Effector CD4-positive, alpha-beta T cell (primary cell): ENCODE measurements around the gene DNER.

Experiments used
- DNase-seq: peaks from one replicate; pipeline ENCODE4 v3.0.0-alpha.2; 2020

DNER gene

GRCh38 chr2:229669841-229670240 is 44.5 kb downstream of the DNER start:
- DNase-seq, result no peak

- no peak for DNase-seq
Measured at GRCh38 chr2:229666811-229667210, 47.5 kb downstream of the DNER start.

- no peak for DNase-seq
Measured at GRCh38 chr2:229665158-229665557, 49.2 kb downstream of the DNER start.

- no peak for DNase-seq
Measured at GRCh38 chr2:229661478-229661877, 52.9 kb downstream of the DNER start.

- DNase-seq, result no peak
Measured at GRCh38 chr2:229660951-229661350, 53.4 kb downstream of the DNER start.

- DNase-seq, result no peak
Measured at GRCh38 chr2:229660391-229660790, 54.0 kb downstream of the DNER start.

- no peak for DNase-seq
Measured at GRCh38 chr2:229658004-229658403, 56.4 kb downstream of the DNER start.

GRCh38 chr2:229654437-229654836 is 59.9 kb downstream of the DNER start:
- no peak for DNase-seq

GRCh38 chr2:229653531-229653930 is 60.8 kb downstream of the DNER start:
- no peak for DNase-seq

- DNase-seq, result no peak
Measured at GRCh38 chr2:229652796-229653195, 61.6 kb downstream of the DNER start.

GRCh38 chr2:229650901-229651300 is 63.5 kb downstream of the DNER start:
- DNase-seq, result no peak

GRCh38 chr2:229650059-229650458 is 64.3 kb downstream of the DNER start:
- DNase-seq, result no peak

GRCh38 chr2:229646186-229646723 is 68.1 kb downstream of the DNER start:
- no peak for DNase-seq

- no peak for DNase-seq
Measured at GRCh38 chr2:229642371-229642770, 72.0 kb downstream of the DNER start.

- no peak for DNase-seq
Measured at GRCh38 chr2:229641676-229642075, 72.7 kb downstream of the DNER start.

GRCh38 chr2:229640636-229641035 is 73.7 kb downstream of the DNER start:
- DNase-seq, result no peak

GRCh38 chr2:229636571-229636970 is 77.8 kb downstream of the DNER start:
- no peak for DNase-seq

- DNase-seq, result no peak
Measured at GRCh38 chr2:229635371-229635680, 79.0 kb downstream of the DNER start.

GRCh38 chr2:229634601-229635370 is 79.6 kb downstream of the DNER start:
- DNase-seq, result no peak

GRCh38 chr2:229633556-229633955 is 80.8 kb downstream of the DNER start:
- no peak for DNase-seq

- DNase-seq, result no peak
Measured at GRCh38 chr2:229629039-229629438, 85.3 kb downstream of the DNER start.

GRCh38 chr2:229627728-229628127 is 86.6 kb downstream of the DNER start:
- DNase-seq, result no peak

GRCh38 chr2:229622495-229623355 is 91.6 kb downstream of the DNER start:
- no peak for DNase-seq

GRCh38 chr2:229620759-229621158 is 93.6 kb downstream of the DNER start:
- DNase-seq, result no peak
